Ishikawa (cell line): ENCODE results near the gene FGF18.

ENCODE experiments used
- MAX ChIP-seq: IDR thresholded peaks from 2 replicates; pipeline ENCODE4 v1.6.1; 2012
- TAF1 ChIP-seq: IDR thresholded peaks from 2 replicates; pipeline ENCODE4 v1.6.1; 2012; ENCODE audit warnings: low read depth, mild to moderate bottlenecking

GRCh38 chr5:171369898-171370297, 49.5 kb upstream of the FGF18 start:
- TF ChIP-seq TAF1 (no peak), MAX (no peak)
